Upper lobe of right lung (tissue), 1 donor: ENCODE data around the gene TIMMDC1. TPM values are rescaled to one million over a fixed set of nuclear protein-coding genes. Genes with fewer than 3 reads are reported as not detected.
A peak's percentile ranks its signal among the peaks of the same experiment; 100 is the strongest.

ENCODE experiments used
- ATAC-seq: fragments of 200-7000 bp; cut with Tn5 transposase; one replicate; pipeline ENCODE4 v1.9.1; 2020; ENCODE audit warnings: mild to moderate bottlenecking, moderate library complexity
- DNase-seq: peaks from one replicate; pipeline ENCODE4 v3.0.0-alpha.2; 2020
- H3K27ac ChIP-seq: fragments of 200-600 bp; one replicate; pipeline ENCODE4 v1.8.0; 2022
- H3K27me3 ChIP-seq: fragments of 200-600 bp; one replicate; pipeline ENCODE4 v1.8.0; 2022; ENCODE audit warnings: mild to moderate bottlenecking
- H3K36me3 ChIP-seq: fragments of 200-600 bp; one replicate; pipeline ENCODE4 v1.8.0; 2022
- H3K4me1 ChIP-seq: fragments of 200-600 bp; one replicate; pipeline ENCODE4 v1.8.0; 2022
- H3K4me3 ChIP-seq: fragments of 200-600 bp; one replicate; pipeline ENCODE4 v1.8.0; 2022; ENCODE audit warnings: mild to moderate bottlenecking
- H3K9me3 ChIP-seq: fragments of 200-600 bp; one replicate; pipeline ENCODE4 v1.8.0; 2022
- CTCF ChIP-seq: fragments of 200-600 bp; IDR thresholded peaks from one replicate; pipeline ENCODE4 v1.8.0; 2022; ENCODE audit warnings: antibody characterized with exemption
- intact Hi-C: fragments of 100-400 bp; cut with DNase I; formaldehyde crosslinking; loops from one replicate; pipeline ENCODE4 v1.11.0; 2022
- total RNA-seq: library from RNA; stranded (reverse); fragmentation: NEBNext Ultra II Directional; extraction: Animal tissue kit (Norgen Biotek cat#: 25700); gene quantifications from one replicate; pipeline ENCODE4 v1.2.1, GENCODE V29; 2021
- donor health status: DM: no; HTN: yes; CAD: no; lungs with severe emphysema.

Gene TIMMDC1
- total RNA-seq, 1 donor from 2014 or later = 94.1 TPM

- no peak for ATAC-seq
- Histone ChIP-seq H3K36me3 (peaks cover 21% of the 10 kb centered on the region), H3K9me3 (no peaks in the 10 kb centered on the region), H3K27me3 (no peaks in the 10 kb centered on the region), H3K27ac (no peak overlapping the region), H3K4me1 (peaks cover 23% of the 10 kb centered on the region), H3K4me3 (peak overlapping the region; percentile 100)
- DNase-seq = no peak
- no peak for TF ChIP-seq CTCF
- intact Hi-C loops = no loop called here
These were observed 30.3 kb upstream of the TIMMDC1 start for GRCh38 chr3:119468041-119468440.

- intact Hi-C loops = no loop called here
- no peaks in the 10 kb centered on the region for H3K9me3 ChIP-seq
- peak overlapping the region; percentile 100 for H3K4me3 ChIP-seq
- peaks cover 18% of the 10 kb centered on the region for H3K4me1 ChIP-seq
- DNase-seq (no peak), ATAC-seq (no peak)
- H3K27ac ChIP-seq = peak overlapping the region; percentile 85
- H3K27me3 ChIP-seq = no peaks in the 10 kb centered on the region
- no peak for TF ChIP-seq CTCF
- peaks cover 32% of the 10 kb centered on the region for H3K36me3 ChIP-seq
These were observed 28.7 kb upstream of the TIMMDC1 start for GRCh38 chr3:119469418-119470189.

GRCh38 chr3:119470866-119471265, 27.5 kb upstream of the TIMMDC1 start:
- ATAC-seq = no peak

GRCh38 chr3:119481079-119481478, 17.3 kb upstream of the TIMMDC1 start:
- Histone ChIP-seq H3K9me3 (no peaks in the 10 kb centered on the region), H3K4me3 (no peak overlapping the region), H3K27ac (no peak overlapping the region), H3K36me3 (peaks cover 65% of the 10 kb centered on the region), H3K27me3 (no peaks in the 10 kb centered on the region), H3K4me1 (no peaks in the 10 kb centered on the region)
- ATAC-seq = no peak
- intact Hi-C loops = no loop called here
- TF ChIP-seq CTCF = no peak
- DNase-seq = no peak

More at GRCh38 chr3:119470866-119471265, 27.5 kb upstream of the TIMMDC1 start:
- Histone ChIP-seq H3K36me3 (peaks cover 43% of the 10 kb centered on the region), H3K27ac (no peak overlapping the region), H3K4me1 (peaks cover 18% of the 10 kb centered on the region), H3K9me3 (no peaks in the 10 kb centered on the region), H3K27me3 (no peaks in the 10 kb centered on the region), H3K4me3 (no peak overlapping the region)
- intact Hi-C loops = no loop called here
- no peak for DNase-seq
- no peak for TF ChIP-seq CTCF

- Histone ChIP-seq H3K4me1 (no peaks in the 10 kb centered on the region), H3K27ac (no peak overlapping the region), H3K9me3 (no peaks in the 10 kb centered on the region), H3K36me3 (peaks cover 70% of the 10 kb centered on the region), H3K27me3 (no peaks in the 10 kb centered on the region), H3K4me3 (no peak overlapping the region)
- TF ChIP-seq CTCF = no peak
- no peak for DNase-seq
- intact Hi-C loops = no loop called here
- no peak for ATAC-seq
These were observed 15.2 kb upstream of the TIMMDC1 start for GRCh38 chr3:119483101-119483500.
